HEK293T (cell line): ENCODE results near the gene TBC1D1.

Experiments used
- CTCF ChIA-PET: fragments of 350-600 bp; formaldehyde crosslinking; extraction: SDS; loops from one replicate; lab custom pipeline; 2021; ENCODE audit warnings: antibody characterized with exemption, inconsistent platforms; lab: Yijun Ruan, JAX
- POLR2A ChIA-PET: fragments of 350-600 bp; formaldehyde crosslinking; extraction: SDS; loops from one replicate; lab custom pipeline; 2020; ENCODE audit warnings: antibody characterized with exemption, inconsistent platforms; lab: Yijun Ruan, JAX
- DNase-seq: peaks from one replicate; pipeline ENCODE4 v3.0.0; 2012; ENCODE audit warnings: mixed read lengths; ENCODE audit errors: extremely low spot score
- ARNT ChIP-seq: fragments of 450-650 bp; IDR thresholded peaks from 2 replicates; pipeline ENCODE4 v1.6.1; 2017; ENCODE audit warnings: mild to moderate bottlenecking
- BHLHE40 ChIP-seq: fragments of 450-650 bp; IDR thresholded peaks from 2 replicates; pipeline ENCODE4 v1.6.1; 2016; ENCODE audit warnings: mild to moderate bottlenecking, moderate library complexity, borderline replicate concordance
- CTBP1 ChIP-seq: fragments of 450-650 bp; IDR thresholded peaks from 2 replicates; pipeline ENCODE4 v1.6.1; 2016; ENCODE audit warnings: borderline replicate concordance
- ELF4 ChIP-seq: fragments of 450-650 bp; IDR thresholded peaks from 2 replicates; pipeline ENCODE4 v1.6.1; 2017; ENCODE audit warnings: antibody characterized with exemption
- FOXA1 ChIP-seq: fragments of 450-650 bp; IDR thresholded peaks from 2 replicates; pipeline ENCODE4 v1.6.1; 2016; ENCODE audit warnings: mild to moderate bottlenecking
- FOXK2 ChIP-seq: fragments of 450-650 bp; IDR thresholded peaks from 2 replicates; pipeline ENCODE4 v1.6.1; 2016; ENCODE audit warnings: mild to moderate bottlenecking
- FOXM1 ChIP-seq: fragments of 450-650 bp; IDR thresholded peaks from 2 replicates; pipeline ENCODE4 v1.6.1; 2017; ENCODE audit warnings: mild to moderate bottlenecking, borderline replicate concordance
- HDGF ChIP-seq: fragments of 450-650 bp; IDR thresholded peaks from 2 replicates; pipeline ENCODE4 v1.6.1; 2017; ENCODE audit warnings: antibody characterized with exemption, borderline replicate concordance
- L3MBTL2 ChIP-seq: fragments of 450-650 bp; conservative IDR thresholded peaks from 2 replicates; pipeline ENCODE4 v1.6.1; 2016; ENCODE audit warnings: mild to moderate bottlenecking
- LEF1 ChIP-seq: fragments of 450-650 bp; IDR thresholded peaks from 2 replicates; pipeline ENCODE4 v1.6.1; 2017; ENCODE audit warnings: mild to moderate bottlenecking, borderline replicate concordance
- NFRKB ChIP-seq: fragments of 450-650 bp; IDR thresholded peaks from 2 replicates; pipeline ENCODE4 v1.6.1; 2016; ENCODE audit warnings: mild to moderate bottlenecking, moderate library complexity
- PKNOX1 ChIP-seq: fragments of 450-650 bp; IDR thresholded peaks from 2 replicates; pipeline ENCODE4 v1.6.1; 2016
- SP1 ChIP-seq: fragments of 450-650 bp; IDR thresholded peaks from 2 replicates; pipeline ENCODE4 v1.6.1; 2017
- SUZ12 ChIP-seq: fragments of 450-650 bp; IDR thresholded peaks from 2 replicates; pipeline ENCODE4 v1.6.1; 2016; ENCODE audit warnings: mild to moderate bottlenecking
- TARDBP ChIP-seq: fragments of 450-650 bp; IDR thresholded peaks from 2 replicates; pipeline ENCODE4 v1.6.1; 2016
- ZNF384 ChIP-seq: fragments of 450-650 bp; IDR thresholded peaks from 2 replicates; pipeline ENCODE4 v1.6.1; 2016

The TBC1D1 gene

GRCh38 chr4:37946503-37947179 is 55.8 kb downstream of the TBC1D1 start:
- DNase-seq = no peak

GRCh38 chr4:37948542-37948941 is 57.7 kb downstream of the TBC1D1 start:
- ChIA-PET CTCF (no interaction called here), POLR2A (no interaction called here)
- TF ChIP-seq TARDBP = no peak
- no peak for TF ChIP-seq L3MBTL2
- TF ChIP-seq ZNF384 = no peak
- TF ChIP-seq BHLHE40 = no peak
- no peak for TF ChIP-seq HDGF
- no peak for TF ChIP-seq ARNT
- TF ChIP-seq CTBP1 = no peak
- no peak for TF ChIP-seq NFRKB
- no peak for TF ChIP-seq SP1
- no peak for TF ChIP-seq LEF1
- no peak for TF ChIP-seq SUZ12
- no peak for TF ChIP-seq PKNOX1
- TF ChIP-seq FOXK2 = no peak
- TF ChIP-seq FOXA1 = no peak
- TF ChIP-seq ELF4 = no peak
- no peak for TF ChIP-seq FOXM1
- no peak for DNase-seq

More at GRCh38 chr4:37946503-37947179, 55.8 kb downstream of the TBC1D1 start:
- TF ChIP-seq ELF4 = no peak
- no peak for TF ChIP-seq BHLHE40
- no peak for TF ChIP-seq FOXA1
- TF ChIP-seq FOXK2 = no peak
- ChIA-PET POLR2A (no interaction called here), CTCF (interaction anchor here (0.7 kb wide), 1 partner anchor 19 kb away, joined by 3 read pairs; no protein-coding TSS in a partner anchor)

- DNase-seq = no peak
- CTCF ChIA-PET = no interaction called here
- TF ChIP-seq ARNT (no peak), FOXK2 (no peak), ELF4 (no peak), ZNF384 (no peak), TARDBP (no peak), BHLHE40 (no peak), LEF1 (no peak)
- POLR2A ChIA-PET = no interaction called here
Measured at GRCh38 chr4:37949636-37950426, 58.9 kb downstream of the TBC1D1 start.

- ChIA-PET CTCF (no interaction called here), POLR2A (no interaction called here)
- no peak for DNase-seq
- TF ChIP-seq ELF4 = no peak
Measured at GRCh38 chr4:37951461-37952352, 60.8 kb downstream of the TBC1D1 start.

- CTCF ChIA-PET = no interaction called here
- POLR2A ChIA-PET = no interaction called here
Measured at GRCh38 chr4:37953156-37953555, 62.3 kb downstream of the TBC1D1 start.

GRCh38 chr4:37953620-37954293 is 62.9 kb downstream of the TBC1D1 start:
- no peak for DNase-seq
- ChIA-PET CTCF (no interaction called here), POLR2A (no interaction called here)
- TF ChIP-seq CTBP1 = no peak
- TF ChIP-seq SUZ12 = no peak
- TF ChIP-seq ELF4 = no peak
- TF ChIP-seq HDGF = no peak
- no peak for TF ChIP-seq TARDBP
- no peak for TF ChIP-seq ARNT
- no peak for TF ChIP-seq PKNOX1
- no peak for TF ChIP-seq LEF1

More at GRCh38 chr4:37953156-37953555, 62.3 kb downstream of the TBC1D1 start:
- TF ChIP-seq TARDBP = no peak
- no peak for TF ChIP-seq L3MBTL2
- TF ChIP-seq SP1 = no peak
- TF ChIP-seq ELF4 = no peak
- TF ChIP-seq PKNOX1 = no peak
- no peak for DNase-seq
